Keratinocyte (primary cell): ENCODE data around the gene ABCA3.

Experiments
- EZH2 ChIP-seq: IDR thresholded peaks from one replicate; pipeline ENCODE4 v1.6.1; 2012; ENCODE audit warnings: inconsistent platforms, mild to moderate bottlenecking, low read length, moderate library complexity
- TF ChIP-seq, protein P1 (sequence below), 3 experiments: IDR thresholded peaks in 1 of 3; conservative IDR thresholded peaks in 1 of 3; optimal IDR thresholded peaks in 1 of 3; 2 replicates in 2 of 3; 3 replicates in 1 of 3; pipeline versions ENCODE3 to v1.5.1; 2011; ENCODE audit warnings: low read length in 3 of 3, mild to moderate bottlenecking in 3 of 3, moderate library complexity in 2 of 3, control low read depth in 1 of 3, inconsistent platforms in 1 of 3; ENCODE audit not compliant: insufficient read depth in 2 of 3; ENCODE audit errors: extremely low read depth in 1 of 3

DNA sequence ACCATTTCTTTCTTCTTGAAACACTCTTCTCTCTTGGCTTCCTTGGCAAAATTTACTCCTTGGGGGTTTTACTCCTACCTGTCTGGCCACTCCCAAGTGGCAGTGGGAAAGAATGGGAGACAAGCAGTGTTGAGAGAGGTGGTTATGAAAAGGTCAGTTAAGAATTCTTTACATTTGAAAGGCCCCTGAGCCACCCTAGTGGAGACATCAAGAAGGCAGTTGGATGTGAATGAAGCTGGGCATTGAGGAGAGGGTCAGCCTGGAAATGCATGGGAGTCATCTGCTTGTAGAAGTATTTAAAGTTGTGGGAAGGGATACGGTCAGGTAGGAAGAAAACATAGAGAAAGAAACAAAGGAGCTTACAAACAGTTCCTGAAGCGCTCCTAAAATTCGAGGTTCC, 46.5 kb upstream of the ABCA3 start:
- TF ChIP-seq, protein P1, sequence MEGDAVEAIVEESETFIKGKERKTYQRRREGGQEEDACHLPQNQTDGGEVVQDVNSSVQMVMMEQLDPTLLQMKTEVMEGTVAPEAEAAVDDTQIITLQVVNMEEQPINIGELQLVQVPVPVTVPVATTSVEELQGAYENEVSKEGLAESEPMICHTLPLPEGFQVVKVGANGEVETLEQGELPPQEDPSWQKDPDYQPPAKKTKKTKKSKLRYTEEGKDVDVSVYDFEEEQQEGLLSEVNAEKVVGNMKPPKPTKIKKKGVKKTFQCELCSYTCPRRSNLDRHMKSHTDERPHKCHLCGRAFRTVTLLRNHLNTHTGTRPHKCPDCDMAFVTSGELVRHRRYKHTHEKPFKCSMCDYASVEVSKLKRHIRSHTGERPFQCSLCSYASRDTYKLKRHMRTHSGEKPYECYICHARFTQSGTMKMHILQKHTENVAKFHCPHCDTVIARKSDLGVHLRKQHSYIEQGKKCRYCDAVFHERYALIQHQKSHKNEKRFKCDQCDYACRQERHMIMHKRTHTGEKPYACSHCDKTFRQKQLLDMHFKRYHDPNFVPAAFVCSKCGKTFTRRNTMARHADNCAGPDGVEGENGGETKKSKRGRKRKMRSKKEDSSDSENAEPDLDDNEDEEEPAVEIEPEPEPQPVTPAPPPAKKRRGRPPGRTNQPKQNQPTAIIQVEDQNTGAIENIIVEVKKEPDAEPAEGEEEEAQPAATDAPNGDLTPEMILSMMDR (optimal IDR thresholded peaks at IDR 0.05 in 1 of 3, IDR thresholded peaks at IDR 0.05 in 1 of 3, conservative IDR thresholded peaks at IDR 0.05 in 1 of 3; ENCODE audit: extremely low read depth in 1 of 3, insufficient read depth in 2 of 3, low read length in 3 of 3) = peak in 1 of 3 experiments; percentile 35
- TF ChIP-seq EZH2 = no peak
